ENCODE results near the gene DNAH6. TPM values are rescaled to one million over a fixed set of nuclear protein-coding genes. Genes with fewer than 3 reads are reported as not detected.

The DNAH6 gene
- polyA plus RNA-seq, 2 of the 4 experiments (the other 2 are of a cell fraction) = 0.13 to 0.32 TPM

DNA sequence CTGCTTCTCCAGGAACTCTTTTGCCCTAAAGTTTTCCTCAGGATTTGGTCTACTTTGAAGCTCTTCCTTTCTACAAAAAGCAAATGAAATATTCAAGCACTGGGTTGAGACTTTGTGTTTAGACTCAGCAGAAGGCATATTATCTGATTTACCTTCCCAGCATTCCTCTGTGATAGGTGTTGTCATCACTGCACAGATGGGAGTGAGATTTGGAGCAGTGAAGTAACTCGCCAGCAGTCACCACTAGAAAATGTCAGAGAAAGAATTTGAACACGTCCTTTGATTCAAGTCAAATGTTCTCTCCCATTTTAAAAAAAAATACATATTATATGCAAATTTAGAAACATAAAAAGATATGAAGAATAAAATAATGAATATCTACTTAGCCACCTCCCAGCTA, 112.2 kb downstream of the DNAH6 start:
- no peak overlapping the region for H3K27ac ChIP-seq
- no peak for TF ChIP-seq EHF (CRISPR knock-in tag; IDR thresholded peaks at IDR 0.05)
- ChIA-PET POLR2A (no interaction called here), CTCF (interaction anchor here (0.7 to 1.1 kb wide), 3 partner anchors 8 to 131 kb away, joined by 3 read pairs; no protein-coding TSS in a partner anchor)
- WGBS (ENCODE audit: missing lambda C conversion rate) = 30% methylated on average over 2 of the region's 2 CpGs
- no peak overlapping the region for H3K4me3 ChIP-seq
- H3K4me1 ChIP-seq = no peaks in the 10 kb centered on the region
- H3K9me3 ChIP-seq = no peaks in the 10 kb centered on the region
- DNase-seq (ENCODE audit: low read depth in 1 of 2, low spot score in 1 of 2) = no peak
- H3K4me2 ChIP-seq = no peak overlapping the region
- ATAC-seq = no peak
- FAIRE-seq = no peak

DNA sequence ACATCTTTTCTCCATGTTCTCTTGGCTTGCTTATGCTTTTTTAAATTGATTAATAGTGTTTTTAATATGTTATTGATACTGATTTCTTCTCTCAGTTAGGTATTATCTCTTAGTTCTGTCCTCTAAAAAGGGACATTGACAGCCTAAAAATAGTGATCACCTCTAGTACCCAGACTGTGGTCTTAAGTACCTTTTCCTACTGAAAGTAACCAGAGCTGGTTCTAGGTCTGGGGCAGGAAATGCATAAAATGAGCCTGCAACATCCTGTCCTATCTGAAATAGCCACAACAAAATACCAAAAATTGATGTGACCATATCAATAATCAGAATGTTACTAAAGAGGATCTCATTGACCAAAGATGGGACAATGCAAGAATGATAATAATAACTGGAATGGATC, 113.3 kb downstream of the DNAH6 start:
- ATAC-seq (no peak), FAIRE-seq (no peak), DNase-seq (ENCODE audit: low read depth in 1 of 2, low spot score in 1 of 2) (no peak)
- no peaks in the 10 kb centered on the region for H3K4me1 ChIP-seq
- POLR2A ChIA-PET = no interaction called here
- H3K27ac ChIP-seq = no peak overlapping the region
- CTCF ChIA-PET = interaction anchor here (1.3 kb wide), 1 partner anchor 135 kb away, joined by 3 read pairs; no protein-coding TSS in a partner anchor
- no peak overlapping the region for H3K4me3 ChIP-seq
- TF ChIP-seq EP300 (IDR thresholded peaks at IDR 0.05) (no peak), MYC (IDR thresholded peaks at IDR 0.05; ENCODE audit: borderline replicate concordance, low read length) (no peak), RNF2 (IDR thresholded peaks at IDR 0.05; ENCODE audit: borderline replicate concordance, low read depth) (no peak), HOXB5 (CRISPR knock-in tag; IDR thresholded peaks at IDR 0.05) (no peak), PHF8 (IDR thresholded peaks at IDR 0.05; ENCODE audit: borderline replicate concordance, low read depth) (no peak), CBX2 (IDR thresholded peaks at IDR 0.05; ENCODE audit: borderline replicate concordance, low read depth) (no peak), GATA3 (IDR thresholded peaks at IDR 0.05; ENCODE audit: borderline replicate concordance) (no peak), FOSL2 (IDR thresholded peaks at IDR 0.05) (no peak), FOSL2 (CRISPR knock-in tag; IDR thresholded peaks at IDR 0.05) (no peak), CHD4 (IDR thresholded peaks at IDR 0.05; ENCODE audit: borderline replicate concordance) (no peak), EHMT2 (IDR thresholded peaks at IDR 0.05; ENCODE audit: low read depth) (no peak), SREBF2 (IDR thresholded peaks at IDR 0.05) (no peak)
- TF ChIP-seq, protein P1, sequence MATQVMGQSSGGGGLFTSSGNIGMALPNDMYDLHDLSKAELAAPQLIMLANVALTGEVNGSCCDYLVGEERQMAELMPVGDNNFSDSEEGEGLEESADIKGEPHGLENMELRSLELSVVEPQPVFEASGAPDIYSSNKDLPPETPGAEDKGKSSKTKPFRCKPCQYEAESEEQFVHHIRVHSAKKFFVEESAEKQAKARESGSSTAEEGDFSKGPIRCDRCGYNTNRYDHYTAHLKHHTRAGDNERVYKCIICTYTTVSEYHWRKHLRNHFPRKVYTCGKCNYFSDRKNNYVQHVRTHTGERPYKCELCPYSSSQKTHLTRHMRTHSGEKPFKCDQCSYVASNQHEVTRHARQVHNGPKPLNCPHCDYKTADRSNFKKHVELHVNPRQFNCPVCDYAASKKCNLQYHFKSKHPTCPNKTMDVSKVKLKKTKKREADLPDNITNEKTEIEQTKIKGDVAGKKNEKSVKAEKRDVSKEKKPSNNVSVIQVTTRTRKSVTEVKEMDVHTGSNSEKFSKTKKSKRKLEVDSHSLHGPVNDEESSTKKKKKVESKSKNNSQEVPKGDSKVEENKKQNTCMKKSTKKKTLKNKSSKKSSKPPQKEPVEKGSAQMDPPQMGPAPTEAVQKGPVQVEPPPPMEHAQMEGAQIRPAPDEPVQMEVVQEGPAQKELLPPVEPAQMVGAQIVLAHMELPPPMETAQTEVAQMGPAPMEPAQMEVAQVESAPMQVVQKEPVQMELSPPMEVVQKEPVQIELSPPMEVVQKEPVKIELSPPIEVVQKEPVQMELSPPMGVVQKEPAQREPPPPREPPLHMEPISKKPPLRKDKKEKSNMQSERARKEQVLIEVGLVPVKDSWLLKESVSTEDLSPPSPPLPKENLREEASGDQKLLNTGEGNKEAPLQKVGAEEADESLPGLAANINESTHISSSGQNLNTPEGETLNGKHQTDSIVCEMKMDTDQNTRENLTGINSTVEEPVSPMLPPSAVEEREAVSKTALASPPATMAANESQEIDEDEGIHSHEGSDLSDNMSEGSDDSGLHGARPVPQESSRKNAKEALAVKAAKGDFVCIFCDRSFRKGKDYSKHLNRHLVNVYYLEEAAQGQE (IDR thresholded peaks at IDR 0.05) = no peak
- TF ChIP-seq, protein P2, sequence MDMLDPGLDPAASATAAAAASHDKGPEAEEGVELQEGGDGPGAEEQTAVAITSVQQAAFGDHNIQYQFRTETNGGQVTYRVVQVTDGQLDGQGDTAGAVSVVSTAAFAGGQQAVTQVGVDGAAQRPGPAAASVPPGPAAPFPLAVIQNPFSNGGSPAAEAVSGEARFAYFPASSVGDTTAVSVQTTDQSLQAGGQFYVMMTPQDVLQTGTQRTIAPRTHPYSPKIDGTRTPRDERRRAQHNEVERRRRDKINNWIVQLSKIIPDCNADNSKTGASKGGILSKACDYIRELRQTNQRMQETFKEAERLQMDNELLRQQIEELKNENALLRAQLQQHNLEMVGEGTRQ (IDR thresholded peaks at IDR 0.05) = no peak
- H3K4me2 ChIP-seq = no peak overlapping the region
- no peaks in the 10 kb centered on the region for H3K9me3 ChIP-seq

DNA sequence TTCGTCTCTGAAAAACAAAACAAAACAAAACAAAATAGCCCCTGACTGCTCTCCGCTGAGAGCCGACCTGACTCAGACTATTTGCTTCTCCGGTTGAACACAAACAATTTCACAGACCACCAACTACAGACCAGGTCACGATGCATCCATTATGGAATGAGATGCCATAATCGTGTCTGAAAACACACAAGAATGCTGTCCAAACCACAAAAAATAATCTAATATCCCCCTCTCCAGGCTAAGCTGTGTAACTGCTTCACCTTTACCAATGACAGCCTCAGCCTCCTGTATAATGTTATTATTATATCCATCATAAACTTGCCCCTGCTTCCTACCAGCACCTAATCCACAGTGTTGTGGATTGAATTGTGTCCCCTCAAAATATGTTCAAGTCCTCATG, 114.7 kb downstream of the DNAH6 start:
- FAIRE-seq (peak; percentile 88), ATAC-seq (peak; percentile 92 to 95), DNase-seq (ENCODE audit: low read depth in 1 of 2, low spot score in 1 of 2) (peak; percentile 52 to 54)
- 7% methylated on average over 6 of the region's 6 CpGs for WGBS (ENCODE audit: missing lambda C conversion rate)
- Histone ChIP-seq H3K9me3 (no peaks in the 10 kb centered on the region), H3K4me1 (no peaks in the 10 kb centered on the region), H3K27ac (no peak overlapping the region), H3K4me2 (peak overlapping the region; percentile 30; the same call in 2 of the 3 replicates), H3K4me3 (no peak overlapping the region)
- POLR2A ChIA-PET = no interaction called here
- CTCF ChIA-PET = interaction anchor here (0.7 to 2.3 kb wide), 17 partner anchors 9 to 316 kb away, joined by 3 to 11 read pairs (median 4); no protein-coding TSS in a partner anchor
- TF ChIP-seq RAD21 (conservative IDR thresholded peaks at IDR 0.05 in 1 of 2, IDR thresholded peaks at IDR 0.05 in 1 of 2) (peak; percentile 85 to 89), SMC3 (IDR thresholded peaks at IDR 0.05) (peak; percentile 74), FOSB (CRISPR knock-in tag; IDR thresholded peaks at IDR 0.05) (no peak)
- TF ChIP-seq, protein P3, sequence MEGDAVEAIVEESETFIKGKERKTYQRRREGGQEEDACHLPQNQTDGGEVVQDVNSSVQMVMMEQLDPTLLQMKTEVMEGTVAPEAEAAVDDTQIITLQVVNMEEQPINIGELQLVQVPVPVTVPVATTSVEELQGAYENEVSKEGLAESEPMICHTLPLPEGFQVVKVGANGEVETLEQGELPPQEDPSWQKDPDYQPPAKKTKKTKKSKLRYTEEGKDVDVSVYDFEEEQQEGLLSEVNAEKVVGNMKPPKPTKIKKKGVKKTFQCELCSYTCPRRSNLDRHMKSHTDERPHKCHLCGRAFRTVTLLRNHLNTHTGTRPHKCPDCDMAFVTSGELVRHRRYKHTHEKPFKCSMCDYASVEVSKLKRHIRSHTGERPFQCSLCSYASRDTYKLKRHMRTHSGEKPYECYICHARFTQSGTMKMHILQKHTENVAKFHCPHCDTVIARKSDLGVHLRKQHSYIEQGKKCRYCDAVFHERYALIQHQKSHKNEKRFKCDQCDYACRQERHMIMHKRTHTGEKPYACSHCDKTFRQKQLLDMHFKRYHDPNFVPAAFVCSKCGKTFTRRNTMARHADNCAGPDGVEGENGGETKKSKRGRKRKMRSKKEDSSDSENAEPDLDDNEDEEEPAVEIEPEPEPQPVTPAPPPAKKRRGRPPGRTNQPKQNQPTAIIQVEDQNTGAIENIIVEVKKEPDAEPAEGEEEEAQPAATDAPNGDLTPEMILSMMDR (IDR thresholded peaks at IDR 0.05) = peak; percentile 80

Measured in A549 (cell line).